ENCODE data around the gene STARD3.

GRCh38 chr17:39655105-39655504 is 18.2 kb downstream of the STARD3 start:
- TF ChIP-seq CTCF (IDR thresholded peaks at IDR 0.05) (no peak), POLR2A (IDR thresholded peaks at IDR 0.05) (no peak)
